Hematopoietic multipotent progenitor cell treated with erythropoietin and hydrocortisone succinate and interleukin-3 and kit ligand, for 4 days (in vitro differentiated cells): ENCODE results near the gene SGCD.

Source experiments
- DNase-seq: peaks from one replicate; pipeline ENCODE4 v3.0.0-alpha.2; 2015

SGCD gene

DNA sequence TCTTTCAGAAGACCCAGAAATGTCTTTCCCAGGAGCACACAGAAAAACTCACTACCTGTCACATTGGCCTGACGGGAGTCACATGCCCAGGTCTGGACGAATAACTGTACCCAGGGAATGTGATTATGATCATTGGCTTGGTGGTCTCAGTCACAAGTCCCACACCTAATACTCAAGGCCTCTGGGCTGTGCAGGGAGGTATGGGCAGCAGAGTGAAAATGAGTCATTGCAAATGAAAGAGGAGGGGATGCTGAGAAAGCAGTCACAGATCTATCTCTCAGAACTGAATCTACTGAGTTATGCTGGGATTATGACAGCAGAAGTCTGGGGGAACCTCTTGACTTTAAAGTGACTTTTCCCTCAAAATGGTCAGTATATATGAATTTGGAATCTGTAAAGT, 36.9 kb downstream of the SGCD start:
- DNase-seq = no peak

- DNase-seq = no peak
Observed at GRCh38 chr5:156366521-156366920, 39.6 kb downstream of the SGCD start.

- no peak for DNase-seq
Observed at GRCh38 chr5:156367597-156367996, 40.6 kb downstream of the SGCD start.

GRCh38 chr5:156375895-156376495, 49.0 kb downstream of the SGCD start:
- no peak for DNase-seq

- DNase-seq = no peak
Observed at GRCh38 chr5:156376751-156377150, 49.8 kb downstream of the SGCD start.

- DNase-seq = no peak
Observed at GRCh38 chr5:156378159-156378558, 51.2 kb downstream of the SGCD start.

GRCh38 chr5:156379206-156379605, 52.2 kb downstream of the SGCD start:
- no peak for DNase-seq

DNA sequence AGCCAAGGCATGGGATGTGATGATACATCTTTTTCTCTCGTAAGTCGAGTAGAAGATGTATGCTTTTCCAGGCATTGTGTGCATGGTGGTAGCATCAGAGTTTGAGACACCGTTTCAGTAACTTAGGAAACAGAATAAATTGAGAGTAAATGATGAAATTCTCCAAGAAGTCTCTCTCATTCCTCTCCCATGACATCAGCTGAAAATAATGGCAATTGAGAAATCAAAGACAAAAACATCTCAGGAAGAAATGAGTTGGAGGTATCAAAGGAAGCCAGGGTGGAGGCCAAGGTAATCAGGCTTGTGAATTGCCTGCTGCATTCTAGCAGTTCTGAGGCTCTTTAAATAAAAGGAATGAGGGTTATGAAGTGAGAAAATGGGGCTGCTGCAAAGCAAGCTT, 53.9 kb downstream of the SGCD start:
- no peak for DNase-seq

DNA sequence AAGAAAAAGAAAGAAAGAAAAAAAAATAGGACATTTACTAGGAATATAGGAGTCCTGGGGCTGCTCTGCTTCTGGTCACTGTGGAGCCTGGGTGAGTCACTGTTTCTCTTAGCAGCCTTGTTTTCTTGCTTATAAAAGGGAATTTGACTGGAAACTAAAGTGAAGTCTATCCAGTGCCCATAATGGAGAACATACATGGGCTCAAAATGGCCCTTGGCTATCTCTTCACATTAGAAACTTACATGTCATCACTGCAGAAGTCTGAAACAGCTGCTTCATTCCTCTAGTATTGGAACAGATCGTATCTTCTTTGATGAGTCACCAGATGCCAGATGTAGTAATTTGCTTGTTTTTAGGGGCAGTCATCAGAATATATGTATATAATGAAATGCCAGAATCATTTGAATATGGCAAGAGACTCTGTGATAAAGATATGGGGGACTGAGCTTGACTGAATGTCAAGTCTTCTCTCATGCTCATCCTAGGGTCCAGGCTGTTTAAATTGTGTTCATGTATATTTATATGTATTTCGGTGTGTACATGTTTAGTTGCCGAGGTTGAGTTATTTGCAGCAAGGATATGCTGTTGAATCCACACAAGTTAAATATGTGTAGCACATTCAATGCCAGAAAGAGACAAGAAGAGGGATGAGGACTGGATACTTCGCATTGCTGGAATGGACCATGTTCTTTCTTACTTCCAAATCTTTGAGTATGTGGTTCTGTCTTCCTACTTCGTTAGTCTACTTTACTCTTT, 56.7 kb downstream of the SGCD start:
- no peak for DNase-seq

DNA sequence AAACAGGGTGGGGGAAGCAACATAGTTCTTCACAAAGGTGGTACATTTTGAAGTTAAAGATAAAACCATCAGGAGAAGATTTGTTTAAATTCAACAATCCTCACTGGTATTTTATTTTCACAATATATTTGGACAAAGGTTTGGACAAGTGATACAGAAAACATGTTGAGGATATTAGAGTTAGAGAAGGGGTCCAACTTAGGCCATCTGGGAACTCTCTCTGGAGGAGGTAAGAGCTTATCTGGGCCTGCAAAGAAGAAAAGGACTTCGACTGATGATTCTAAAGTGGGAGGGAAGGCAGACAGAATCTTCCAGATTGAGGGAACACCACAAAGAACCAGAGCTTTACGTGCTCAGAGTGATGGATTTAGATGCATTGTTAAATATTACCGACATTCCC, 58.5 kb downstream of the SGCD start:
- no peak for DNase-seq

- DNase-seq = no peak
Observed at GRCh38 chr5:156386976-156387375, 60.0 kb downstream of the SGCD start.

DNA sequence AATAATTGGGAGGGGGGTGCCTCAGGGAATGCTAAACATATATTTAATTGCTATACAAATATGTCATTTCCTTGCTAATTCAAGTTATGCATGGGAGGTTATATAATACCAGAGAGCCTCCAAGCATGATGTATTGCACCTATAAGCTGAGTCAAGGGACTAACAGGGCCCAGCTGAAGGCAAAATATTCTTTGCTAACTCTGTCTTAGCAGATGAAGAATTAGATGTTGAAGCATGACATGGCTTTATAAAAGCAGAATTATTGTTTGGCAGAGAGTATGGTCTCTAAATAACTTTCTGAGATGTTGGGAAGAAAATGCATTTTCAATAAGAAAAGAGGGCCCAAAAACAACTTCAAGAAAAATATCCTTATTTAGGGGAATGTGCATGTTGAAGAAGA, 60.4 kb downstream of the SGCD start:
- DNase-seq = no peak

GRCh38 chr5:156388233-156388632, 61.3 kb downstream of the SGCD start:
- DNase-seq = no peak

- DNase-seq = no peak
Observed at GRCh38 chr5:156391139-156391538, 64.2 kb downstream of the SGCD start.

GRCh38 chr5:156393980-156394379, 67.0 kb downstream of the SGCD start:
- no peak for DNase-seq

DNA sequence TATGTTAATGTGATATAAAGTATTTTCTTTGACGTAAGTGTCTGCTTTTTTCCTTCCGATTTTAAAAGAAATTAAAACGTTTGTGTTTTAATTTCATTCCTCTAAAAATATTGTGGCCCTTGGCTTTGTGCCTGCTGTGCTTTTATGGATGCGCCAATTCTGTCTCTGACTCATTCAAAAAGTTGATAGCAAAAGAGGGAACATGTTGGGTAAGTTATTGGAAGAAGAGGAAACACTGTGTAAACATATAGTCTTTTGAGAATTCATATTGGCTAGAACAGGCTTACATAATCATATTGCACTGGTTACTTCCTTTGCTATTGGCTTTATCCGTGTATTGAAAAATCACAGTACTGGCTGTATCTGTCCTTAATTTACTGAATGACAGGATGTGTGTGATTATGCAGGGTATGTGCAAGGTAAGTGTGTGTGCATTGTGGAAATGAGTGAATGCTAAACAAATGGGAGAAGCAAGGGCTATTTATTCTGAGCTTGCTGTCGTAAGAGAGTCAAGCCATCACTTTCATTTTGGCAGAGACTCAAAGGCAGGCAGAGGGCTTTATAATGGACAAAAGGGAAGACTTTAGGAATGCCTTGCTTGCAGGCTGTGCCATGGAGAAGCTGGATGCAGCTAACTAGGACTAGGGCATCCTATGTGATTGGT, 67.8 kb downstream of the SGCD start:
- no peak for DNase-seq

- no peak for DNase-seq
Observed at GRCh38 chr5:156395306-156395675, 68.3 kb downstream of the SGCD start.

GRCh38 chr5:156396063-156396829, 69.3 kb downstream of the SGCD start:
- no peak for DNase-seq

DNA sequence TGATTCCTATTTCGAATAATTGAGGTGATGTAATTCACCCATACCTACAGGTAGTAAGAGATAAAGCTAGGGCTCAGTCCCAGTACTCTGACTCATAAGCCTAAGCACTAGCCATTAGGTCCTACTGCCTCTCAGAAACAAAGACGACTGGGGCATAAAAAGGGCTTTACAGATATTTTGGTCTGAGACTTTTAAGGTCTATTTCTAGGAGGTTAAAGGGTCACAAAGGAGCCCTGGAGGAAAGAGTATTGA, 69.8 kb downstream of the SGCD start:
- DNase-seq = no peak

- no peak for DNase-seq
Observed at GRCh38 chr5:156399323-156399722, 72.4 kb downstream of the SGCD start.

- no peak for DNase-seq
Observed at GRCh38 chr5:156400231-156400986, 73.4 kb downstream of the SGCD start.

DNA sequence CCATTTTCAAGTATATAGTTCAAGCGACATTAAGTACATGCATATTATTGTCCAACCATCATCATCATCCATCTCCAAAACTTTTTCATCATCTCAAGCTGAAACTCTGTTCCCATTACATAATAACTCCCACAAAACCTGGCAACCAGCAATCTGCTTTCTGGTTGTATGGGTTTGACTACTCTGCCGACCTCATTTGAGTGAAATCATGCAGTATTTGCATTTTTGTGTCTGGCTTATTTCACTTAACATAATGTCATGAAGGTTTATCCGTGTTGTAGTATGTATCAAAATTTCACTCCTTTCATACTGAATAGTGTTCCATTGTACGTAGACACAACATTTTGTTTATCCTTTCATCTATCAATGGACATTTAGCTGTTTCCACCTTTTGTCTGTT, 74.8 kb downstream of the SGCD start:
- DNase-seq = no peak

GRCh38 chr5:156402387-156402921, 75.5 kb downstream of the SGCD start:
- no peak for DNase-seq
